Stimulated activated CD8-positive, alpha-beta memory T cell treated with anti-CD3 and anti-CD28 coated beads, Interleukin-12 subunit alpha, Interleukin-12 subunit beta, amount 100 ng/mL, for 4 hours (primary cell): ENCODE results near the gene ETV2.
"Not testable (repeated sequence)": the region's sequence is repeated elsewhere in the genome, so short reads cannot be mapped to it uniquely, and the experiment has no call there.

Experiments used
- DNase-seq: peaks from one replicate; pipeline ENCODE4 v3.0.0-alpha.2; 2020; ENCODE audit warnings: low read depth

The ETV2 gene

GRCh38 chr19:35628565-35629331 is 12.8 kb upstream of the ETV2 start, which contains the start of gene RBM42:
RBM42 (plus strand) TSS chr19:35629036; CDS start chr19:35629154, 118 bp downstream.
- peak; percentile 96 for DNase-seq

GRCh38 chr19:35629332-35629633 is 12.3 kb upstream of the ETV2 start:
- no peak for DNase-seq

GRCh38 chr19:35633727-35634440 is 7.7 kb upstream of the ETV2 start:
- no peak for DNase-seq

GRCh38 chr19:35636651-35637050 is 4.9 kb upstream of the ETV2 start:
- no peak for DNase-seq

DNA sequence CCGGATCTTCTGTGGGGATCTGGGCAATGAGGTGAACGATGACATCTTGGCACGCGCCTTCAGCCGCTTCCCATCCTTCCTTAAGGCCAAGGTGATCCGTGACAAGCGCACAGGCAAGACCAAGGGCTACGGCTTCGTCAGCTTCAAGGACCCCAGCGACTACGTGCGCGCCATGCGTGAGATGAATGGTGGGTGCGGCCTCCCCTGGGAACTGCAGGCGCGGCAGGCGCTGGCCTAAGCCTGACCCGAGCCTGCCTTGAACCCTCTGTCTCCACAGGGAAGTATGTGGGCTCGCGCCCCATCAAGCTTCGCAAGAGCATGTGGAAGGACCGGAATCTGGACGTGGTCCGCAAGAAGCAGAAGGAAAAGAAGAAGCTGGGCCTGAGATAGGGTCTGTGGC is 4.4 kb upstream of the ETV2 start:
- DNase-seq: no peak

GRCh38 chr19:35639321-35639639 is 2.3 kb upstream of the ETV2 start:
- DNase-seq: no peak

GRCh38 chr19:35639863-35640262 is 1.7 kb upstream of the ETV2 start:
- DNase-seq: no peak

GRCh38 chr19:35642312-35642711 is 767 bp downstream of the ETV2 start:
- no peak for DNase-seq

GRCh38 chr19:35642798-35643254 is 1.3 kb downstream of the ETV2 start:
- DNase-seq: no peak

GRCh38 chr19:35643255-35644205 is 2.0 kb downstream of the ETV2 start:
- DNase-seq: peak; percentile 70

GRCh38 chr19:35644206-35644986 is 2.9 kb downstream of the ETV2 start:
- DNase-seq: peak; percentile 84

DNA sequence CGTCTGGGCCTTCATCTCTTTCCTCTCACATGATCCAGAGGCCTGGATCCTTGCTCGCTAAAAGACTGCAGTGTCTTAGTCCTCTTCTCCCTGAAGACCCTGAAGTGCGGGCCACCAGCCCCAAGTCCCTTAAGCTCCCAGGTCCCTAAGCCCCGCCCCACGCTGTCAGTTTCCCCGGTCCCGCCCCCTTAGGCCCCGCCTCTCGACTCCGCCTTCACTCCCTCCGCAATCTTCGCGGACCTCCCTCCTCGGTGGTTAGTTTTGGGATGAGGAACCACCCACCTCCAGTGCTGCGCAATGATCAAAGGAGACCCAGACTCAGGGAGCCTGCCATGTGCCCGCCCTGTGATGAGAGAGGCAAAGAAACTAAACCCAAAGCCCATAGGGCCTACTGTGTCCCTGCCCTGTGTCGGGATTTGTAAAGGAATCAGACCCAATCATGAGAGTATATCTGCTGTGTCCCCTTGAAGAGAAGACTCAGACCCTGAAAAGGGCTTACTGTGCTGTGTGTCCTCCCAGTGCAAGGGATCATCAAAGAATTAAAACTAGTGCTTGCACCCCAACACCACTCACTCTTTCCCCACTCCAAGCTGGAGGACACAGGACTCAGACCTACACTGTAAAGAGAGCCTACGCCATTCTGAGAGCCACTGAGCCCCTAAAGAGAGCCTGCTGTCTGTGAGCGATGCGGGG is 3.6 kb downstream of the ETV2 start:
- peak; percentile 55 for DNase-seq

- no peak for DNase-seq
Observed at GRCh38 chr19:35645680-35646511, 4.4 kb downstream of the ETV2 start.

GRCh38 chr19:35648017-35648961 is 6.7 kb downstream of the ETV2 start, which contains the start of gene COX6B1:
COX6B1 (plus strand) TSS chr19:35648323; CDS start chr19:35651244, 2,921 bp downstream.
- DNase-seq: peak; percentile 77

GRCh38 chr19:35650581-35650980 is 9.0 kb downstream of the ETV2 start:
- no peak for DNase-seq

- not testable (repeated sequence) for DNase-seq
Observed at GRCh38 chr19:35654828-35655227, 13.3 kb downstream of the ETV2 start.

GRCh38 chr19:35655600-35655999 is 14.1 kb downstream of the ETV2 start:
- no peak for DNase-seq

DNA sequence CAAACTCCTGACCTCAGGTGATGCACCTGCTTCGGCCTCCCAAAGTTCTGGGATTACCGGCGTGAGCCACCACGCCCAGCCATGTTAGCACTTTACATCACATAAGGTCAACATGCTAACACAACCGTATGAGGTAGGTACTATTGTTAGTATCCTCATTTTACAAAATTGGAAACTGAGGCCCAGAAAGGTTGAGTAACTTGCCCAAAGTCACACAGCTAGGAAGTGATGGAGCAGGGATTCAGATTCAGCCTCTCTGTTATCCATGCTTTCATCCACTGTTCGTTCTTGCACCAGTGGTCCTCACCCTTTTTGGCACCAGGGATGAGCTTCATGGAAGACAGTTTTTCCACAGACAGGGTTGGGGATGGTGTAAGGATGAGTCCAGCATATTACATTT is 15.2 kb downstream of the ETV2 start:
- DNase-seq: no peak
